Stomach (tissue), 9 donors: ENCODE data around the gene SLC24A3. TPM values are rescaled to one million over a fixed set of nuclear protein-coding genes. Genes with fewer than 3 reads are reported as not detected.

Experiments
- DNase-seq, 2 donors: peaks; one replicate each; pipeline versions ENCODE4 v3.0.0 to v3.0.0-alpha.2; 2013 to 2019
- H3K27ac ChIP-seq, 5 donors: fragments of 200-600 bp in 4 of 5; sonication (generic) in 4 of 5; one replicate each; pipeline ENCODE4 v1.5.1; 2013 to 2019; ENCODE audit warnings: mild to moderate bottlenecking in 1 of 5, moderate library complexity in 1 of 5
- H3K27me3 ChIP-seq, 3 donors: fragments of 200-600 bp; sonication (generic); one replicate each; pipeline ENCODE4 v1.5.1; 2017 to 2019; ENCODE audit warnings: mixed run types in 1 of 3
- H3K36me3 ChIP-seq, 4 donors: fragments of 200-600 bp; sonication (generic); 1 replicate in 3 of 4; 2 replicates in 1 of 4; pipeline ENCODE4 v1.5.1; 2016 to 2019
- H3K4me1 ChIP-seq, 4 donors: fragments of 200-600 bp; sonication (generic); one replicate each; pipeline ENCODE4 v1.5.1; 2016 to 2019
- H3K4me3 ChIP-seq, 4 donors: fragments of 200-600 bp; sonication (generic) in 3 of 4; one replicate each; pipeline ENCODE4 v1.5.1; 2016 to 2019; ENCODE audit warnings: mild to moderate bottlenecking in 1 of 4
- H3K9me3 ChIP-seq, 4 donors: fragments of 200-600 bp; sonication (generic); one replicate each; pipeline ENCODE4 v1.5.1; 2016 to 2019
- EP300 ChIP-seq: sonication (generic); formaldehyde crosslinking; IDR thresholded peaks from one replicate; pipeline ENCODE4 v1.6.1; 2017; ENCODE audit warnings: antibody characterized with exemption
- POLR2A ChIP-seq, 4 donors: fragments of 450-650 bp; IDR thresholded peaks; one replicate each; pipeline ENCODE4 v1.6.1; 2016; ENCODE audit warnings: antibody characterized with exemption in 4 of 4, control low read depth in 2 of 4, mild to moderate bottlenecking in 1 of 4, moderate library complexity in 1 of 4
- POLR2AphosphoS5 ChIP-seq, 3 donors: sonication (generic); formaldehyde crosslinking; IDR thresholded peaks; one replicate each; pipeline ENCODE4 v1.6.1; 2016; ENCODE audit warnings: antibody characterized with exemption in 3 of 3
- WGBS, 5 donors: extraction: QIAGEN DNeasy Blood & Tissue Kit in 3 of 5; methylation state at CpG; one replicate each; pipeline versions ENCODE4 v1.1.5 to v1.1.7; 2013 to 2018; 5-methylcytosine and 5-hydroxymethylcytosine counted together
- intact Hi-C: fragments of 100-400 bp; cut with DNase I; formaldehyde crosslinking; loops from one replicate; pipeline ENCODE4 v1.15.1; 2023; ENCODE audit warnings: low total_unique reads
- polyA plus RNA-seq, 3 donors: library from polyadenylated mRNA; stranded (reverse); fragments of 200-250 nt; gene quantifications; one replicate each; pipeline ENCODE4 v1.2.3, GENCODE V29; 2013
- total RNA-seq, 5 donors: library from RNA; depleted of rRNA; stranded (reverse); fragments of >200 nt; gene quantifications; one replicate each; pipeline versions ENCODE4 v1.1.0 to v1.2.3, GENCODE V29; 2014 to 2016
- TF ChIP-seq, protein P1 (sequence below), 7 experiments: fragments of 450-650 bp in 4 of 7; fragments of 200-600 bp in 3 of 7; sonication (generic) in 3 of 7; IDR thresholded peaks; one replicate each; pipeline ENCODE4 v1.5.1; 2016 to 2019; ENCODE audit warnings: antibody characterized with exemption in 7 of 7, control low read depth in 2 of 7, mild to moderate bottlenecking in 1 of 7
- donor health status: healthy with polysubstance abuse.
- donor health status: Bipolar disorder and iron deficiency.
- donor health status: healthy.

SLC24A3 gene
- total and polyA plus RNA-seq, 8 donors = 1.8 to 9.0 (median 4.5) TPM

- H3K9me3 ChIP-seq = peaks cover 0 to 18% (median 7%) of the 10 kb centered on the region in 4 donors
- intact Hi-C loops = no loop called here
- TF ChIP-seq, protein P1, sequence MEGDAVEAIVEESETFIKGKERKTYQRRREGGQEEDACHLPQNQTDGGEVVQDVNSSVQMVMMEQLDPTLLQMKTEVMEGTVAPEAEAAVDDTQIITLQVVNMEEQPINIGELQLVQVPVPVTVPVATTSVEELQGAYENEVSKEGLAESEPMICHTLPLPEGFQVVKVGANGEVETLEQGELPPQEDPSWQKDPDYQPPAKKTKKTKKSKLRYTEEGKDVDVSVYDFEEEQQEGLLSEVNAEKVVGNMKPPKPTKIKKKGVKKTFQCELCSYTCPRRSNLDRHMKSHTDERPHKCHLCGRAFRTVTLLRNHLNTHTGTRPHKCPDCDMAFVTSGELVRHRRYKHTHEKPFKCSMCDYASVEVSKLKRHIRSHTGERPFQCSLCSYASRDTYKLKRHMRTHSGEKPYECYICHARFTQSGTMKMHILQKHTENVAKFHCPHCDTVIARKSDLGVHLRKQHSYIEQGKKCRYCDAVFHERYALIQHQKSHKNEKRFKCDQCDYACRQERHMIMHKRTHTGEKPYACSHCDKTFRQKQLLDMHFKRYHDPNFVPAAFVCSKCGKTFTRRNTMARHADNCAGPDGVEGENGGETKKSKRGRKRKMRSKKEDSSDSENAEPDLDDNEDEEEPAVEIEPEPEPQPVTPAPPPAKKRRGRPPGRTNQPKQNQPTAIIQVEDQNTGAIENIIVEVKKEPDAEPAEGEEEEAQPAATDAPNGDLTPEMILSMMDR (IDR thresholded peaks at IDR 0.05) = no peak
- TF ChIP-seq POLR2AphosphoS5 (IDR thresholded peaks at IDR 0.05) (no peak), EP300 (no peak)
- H3K36me3 ChIP-seq = no peaks in the 10 kb centered on the region
- peak in 1 of 2 donors; percentile 33 for DNase-seq
- H3K27ac ChIP-seq = no peak overlapping the region
- H3K4me3 ChIP-seq = no peak overlapping the region
- H3K27me3 ChIP-seq = no peaks in the 10 kb centered on the region
- H3K4me1 ChIP-seq = no peaks in the 10 kb centered on the region
- 72 to 84% (median 78%) methylated on average over 14 of the region's 14 CpGs for WGBS, 5 donors
Measured at GRCh38 chr20:19440660-19441527, 228.5 kb downstream of the SLC24A3 start.

GRCh38 chr20:19446246-19446645 lies 233.8 kb downstream of the SLC24A3 start:
- WGBS, 5 donors = 84 to 89% (median 86%) methylated on average over 4 of the region's 4 CpGs
- H3K4me3 ChIP-seq = no peak overlapping the region
- no peaks in the 10 kb centered on the region for H3K36me3 ChIP-seq

GRCh38 chr20:19448632-19449031 lies 236.2 kb downstream of the SLC24A3 start:
- peaks cover 0 to 7% (median 1%) of the 10 kb centered on the region in 4 donors for H3K9me3 ChIP-seq
- H3K27ac ChIP-seq = no peak overlapping the region
- TF ChIP-seq, protein P1 (IDR thresholded peaks at IDR 0.05) = no peak
- TF ChIP-seq EP300 = no peak
- TF ChIP-seq POLR2AphosphoS5 (IDR thresholded peaks at IDR 0.05) = no peak
- TF ChIP-seq POLR2A (IDR thresholded peaks at IDR 0.05) = no peak
- intact Hi-C loops = no loop called here
- no peak for DNase-seq
- H3K4me3 ChIP-seq = no peak overlapping the region
- H3K36me3 ChIP-seq = no peaks in the 10 kb centered on the region
- no peaks in the 10 kb centered on the region for H3K27me3 ChIP-seq
- WGBS, 5 donors = 83 to 100% (median 93%) methylated on average over 1 of the region's 1 CpG
- H3K4me1 ChIP-seq = peaks cover 0 to 23% (median 5%) of the 10 kb centered on the region in 4 donors

More at GRCh38 chr20:19446246-19446645, 233.8 kb downstream of the SLC24A3 start:
- H3K4me1 ChIP-seq = peaks cover 0 to 11% (median under 1%) of the 10 kb centered on the region in 4 donors
- H3K9me3 ChIP-seq = peaks cover 0 to 18% (median 7%) of the 10 kb centered on the region in 4 donors
- TF ChIP-seq, protein P1 (IDR thresholded peaks at IDR 0.05) = no peak
- no peak for TF ChIP-seq EP300
- TF ChIP-seq POLR2A (IDR thresholded peaks at IDR 0.05) = no peak
- no peak for TF ChIP-seq POLR2AphosphoS5 (IDR thresholded peaks at IDR 0.05)
- intact Hi-C loops = no loop called here
- no peak for DNase-seq
- H3K27ac ChIP-seq = no peak overlapping the region
- no peaks in the 10 kb centered on the region for H3K27me3 ChIP-seq

DNA sequence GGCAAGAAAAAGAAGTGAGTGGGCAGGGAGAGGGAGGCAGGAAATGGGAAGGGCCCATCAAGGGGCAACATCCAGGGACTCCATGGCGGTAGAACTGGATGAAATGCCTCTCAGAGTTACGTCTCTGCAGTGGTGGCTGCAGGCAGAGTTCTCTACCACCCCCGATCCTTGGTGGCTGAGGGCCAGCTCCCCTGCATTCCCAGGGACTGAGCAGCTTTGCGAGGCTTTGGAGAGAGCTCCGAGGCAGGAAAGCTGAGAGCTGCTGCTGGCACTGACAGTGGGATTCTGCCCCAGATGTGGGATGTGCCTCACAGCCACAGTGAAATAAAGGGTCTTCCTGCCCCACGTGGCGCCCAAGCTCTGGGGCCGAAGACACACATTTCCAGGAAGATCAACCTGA lies 236.6 kb downstream of the SLC24A3 start:
- H3K27me3 ChIP-seq = no peaks in the 10 kb centered on the region
- H3K9me3 ChIP-seq = peaks cover 0 to 4% (median 0%) of the 10 kb centered on the region in 4 donors
- WGBS, 5 donors = 59 to 79% (median 76%) methylated on average over 7 to 8 of the region's 8 CpGs
- no peak overlapping the region for H3K27ac ChIP-seq
- H3K36me3 ChIP-seq = no peaks in the 10 kb centered on the region
- intact Hi-C loops = no loop called here
- H3K4me1 ChIP-seq = peaks cover 0 to 23% (median 5%) of the 10 kb centered on the region in 4 donors
- H3K4me3 ChIP-seq = no peak overlapping the region
- DNase-seq = peak in 1 of 2 donors; percentile 43
- TF ChIP-seq, protein P1 (IDR thresholded peaks at IDR 0.05) = no peak
- TF ChIP-seq POLR2A (IDR thresholded peaks at IDR 0.05) = no peak
